K562 (cell line): ENCODE data around the gene MACROH2A2. TPM values are rescaled to one million over a fixed set of nuclear protein-coding genes. Genes with fewer than 3 reads are reported as not detected.

Experiments
- ATAC-seq: fragments of 200-7000 bp; cut with Tn5 transposase; 3 replicates; pipeline ENCODE4 v1.9.1; 2020; ENCODE audit warnings: moderate library complexity
- BruUV-seq: library from RNA; stranded (reverse); fragments of 400-500 nt; replicated peaks from 2 replicates; lab custom pipeline; 2021; lab: Mats Ljungman, UMichigan
- CTCF ChIA-PET: fragments of 300-600 bp; formaldehyde crosslinking; extraction: SDS; loops from one replicate; lab custom pipeline; 2021; ENCODE audit warnings: low intra/inter-chr PET ratio; lab: Yijun Ruan, JAX
- POLR2A ChIA-PET: fragments of 300-600, 350-650 bp; sonication (Branson Sonifier 250); formaldehyde crosslinking; extraction: SDS; loops from one replicate; lab custom pipeline; 2021; ENCODE audit warnings: antibody characterized with exemption, inconsistent platforms; lab: Yijun Ruan, JAX
- DNase-seq, 4 experiments: peaks; one replicate each; pipeline versions ENCODE4 v3.0.0 to v3.0.0-alpha.2; 2011 to 2018; ENCODE audit warnings: low spot score in 3 of 4, mixed read lengths in 3 of 4; ENCODE audit errors: extremely low read depth in 1 of 4
- FAIRE-seq: peaks from 2 replicates; lab custom pipeline; 2011; peaks lifted over from hg19 to GRCh38; lab: Jason Lieb, UNC
- H2AFZ ChIP-seq: 2 replicates; pipeline ENCODE4 v1.6.0; 2011; ENCODE audit warnings: low read depth, low read length, control low read depth, inconsistent platforms
- H3K27ac ChIP-seq: fragments of 200-600 bp; 3 replicates; pipeline ENCODE4 v1.8.0; 2011; ENCODE audit warnings: low read depth, mild to moderate bottlenecking, control low read depth, inconsistent platforms, low read length, moderate library complexity, mixed read lengths; ENCODE audit errors: extremely low read depth
- H3K27me3 ChIP-seq, 2 experiments: fragments of 300-600 bp in 1 of 2; 2 replicates in 1 of 2; 3 replicates in 1 of 2; pipeline versions ENCODE4 v1.6.0 to v1.8.0; 2011; ENCODE audit warnings: inconsistent platforms in 2 of 2, low read length in 2 of 2, mild to moderate bottlenecking in 1 of 2, mixed read lengths in 1 of 2, moderate library complexity in 1 of 2; ENCODE audit not compliant: control insufficient read depth in 2 of 2, insufficient read depth in 2 of 2
- H3K36me3 ChIP-seq: fragments of 300-600 bp; 3 replicates; pipeline ENCODE4 v1.8.0; 2011; ENCODE audit warnings: mild to moderate bottlenecking, low read length, inconsistent platforms; ENCODE audit not compliant: control insufficient read depth, insufficient read depth
- H3K4me1 ChIP-seq, 2 experiments: fragments of 200-600 bp in 1 of 2; replicated peaks in 1 of 2; 2 replicates in 1 of 2; 3 replicates in 1 of 2; pipeline versions ENCODE4 v1.5.1 to v1.8.0; 2011; ENCODE audit warnings: inconsistent platforms in 2 of 2, low read length in 2 of 2, mild to moderate bottlenecking in 1 of 2, mixed read lengths in 1 of 2, moderate library complexity in 1 of 2; ENCODE audit not compliant: control insufficient read depth in 2 of 2, insufficient read depth in 2 of 2
- H3K4me2 ChIP-seq: 2 replicates; pipeline ENCODE4 v1.6.1; 2011; ENCODE audit warnings: low read length, control low read depth, inconsistent platforms, mixed read lengths; ENCODE audit not compliant: insufficient read depth
- H3K4me3 ChIP-seq: fragments of 200-600 bp; sonication (generic), shearing (Covaris generic); 2 replicates; pipeline ENCODE4 v1.5.1; 2016; ENCODE audit warnings: control low read depth, inconsistent platforms
- H3K79me2 ChIP-seq: fragments of 200-600 bp; 3 replicates; pipeline ENCODE4 v1.8.0; 2011; ENCODE audit warnings: low read length, inconsistent platforms; ENCODE audit not compliant: control insufficient read depth, insufficient read depth
- H3K9ac ChIP-seq, 2 experiments: 2 replicates each; pipeline versions ENCODE4 v1.6.0 to v1.6.1; 2011; ENCODE audit warnings: low read depth in 2 of 2, low read length in 2 of 2, control low read depth in 1 of 2, inconsistent platforms in 1 of 2, mild to moderate bottlenecking in 1 of 2, mixed read lengths in 1 of 2; ENCODE audit not compliant: insufficient read depth in 1 of 2
- H3K9me1 ChIP-seq: one replicate; pipeline ENCODE4 v1.6.0; 2011; ENCODE audit warnings: inconsistent platforms, mild to moderate bottlenecking, low read length, moderate library complexity; ENCODE audit not compliant: control insufficient read depth, insufficient read depth
- H3K9me3 ChIP-seq: replicated peaks from 2 replicates; pipeline ENCODE4 v1.5.1; 2011; ENCODE audit warnings: low read depth, low read length, inconsistent platforms; ENCODE audit not compliant: control insufficient read depth, insufficient read depth
- H4K20me1 ChIP-seq: replicated peaks from 2 replicates; pipeline ENCODE4 v1.6.1; 2011; ENCODE audit warnings: low read length, inconsistent platforms, mixed read lengths; ENCODE audit not compliant: control insufficient read depth, insufficient read depth
- ATF6 ChIP-seq: sonication (generic); formaldehyde crosslinking; IDR thresholded peaks from 2 replicates; pipeline ENCODE4 v1.4.0; 2020; ENCODE audit warnings: mild to moderate bottlenecking, missing genetic modification reagents
- CC2D1A ChIP-seq: fragments of 450-650 bp; IDR thresholded peaks from 2 replicates; pipeline ENCODE4 v1.6.1; 2017; ENCODE audit warnings: mild to moderate bottlenecking
- CCAR2 ChIP-seq: fragments of 200-400 bp; formaldehyde crosslinking; IDR thresholded peaks from 2 replicates; pipeline ENCODE4 v1.6.1; 2017; ENCODE audit warnings: mild to moderate bottlenecking, low read depth, low read length
- KHSRP ChIP-seq: fragments of 450-650 bp; IDR thresholded peaks from 2 replicates; pipeline ENCODE4 v1.6.1; 2017
- SMAD1 ChIP-seq: fragments of 150-350 bp; IDR thresholded peaks from 2 replicates; pipeline ENCODE4 v1.6.1; 2014; ENCODE audit warnings: low read length, low read depth; ENCODE audit not compliant: partially characterized antibody
- TEAD4 ChIP-seq, 2 experiments: sonication (generic) in 1 of 2; formaldehyde crosslinking in 1 of 2; IDR thresholded peaks; 2 replicates each; pipeline versions ENCODE4 v1.6.1 to v1.8.0; 2012 to 2022; ENCODE audit warnings: borderline replicate concordance in 1 of 2, inconsistent platforms in 1 of 2, low read length in 1 of 2, mild to moderate bottlenecking in 1 of 2, missing genetic modification reagents in 1 of 2
- TFAP4 ChIP-seq: sonication (generic); formaldehyde crosslinking; IDR thresholded peaks from 2 replicates; pipeline ENCODE4 v1.8.0; 2022; ENCODE audit warnings: missing genetic modification reagents, mild to moderate bottlenecking, moderate library complexity, borderline replicate concordance
- WHSC1 ChIP-seq: IDR thresholded peaks from one replicate; pipeline ENCODE4 v1.6.1; 2012; ENCODE audit warnings: low read length, control low read depth, inconsistent platforms
- ZC3H8 ChIP-seq: fragments of 450-650 bp; IDR thresholded peaks from 2 replicates; pipeline ENCODE4 v1.6.1; 2017
- ZNF146 ChIP-seq: IDR thresholded peaks from one replicate; pipeline ENCODE4 v1.6.1; 2018; ENCODE audit warnings: missing compliant biosample characterization; ENCODE audit not compliant: unreplicated experiment
- ZNF778 ChIP-seq: fragments of 450-650 bp; formaldehyde crosslinking; IDR thresholded peaks from 2 replicates; pipeline ENCODE4 v1.4.0; 2020; ENCODE audit warnings: mild to moderate bottlenecking, moderate library complexity
- WGBS: fragments of 100-300 bp; shearing (Covaris generic); methylation state at CpG from one replicate; pipeline ENCODE4 v1.1.6; 2016; ENCODE audit warnings: low coverage, mixed read lengths; ENCODE audit not compliant: insufficient coverage; ENCODE audit errors: missing lambda C conversion rate; 5-methylcytosine and 5-hydroxymethylcytosine counted together
- in situ Hi-C: fragments of 300-500 bp; cut with MboI; formaldehyde crosslinking; loops from 4 replicates; pipeline ENCODE4 v1.15.0; 2018; ENCODE audit warnings: inconsistent platforms, mixed read lengths
- intact Hi-C: fragments of 100-400 bp; cut with micrococcal nuclease; formaldehyde crosslinking; loops from 2 replicates; pipeline ENCODE4 v1.14.2; 2022
- polyA plus RNA-seq, 8 experiments: library from polyadenylated mRNA; depleted of rRNA in 4 of 8; stranded (reverse) in 5 of 8; unstranded in 3 of 8; fragments of >200 nt; fragmentation: Nextera tagmentation in 2 of 8; fragmentation: Illumina TruSeq in 1 of 8; extraction: Ambion mirVana in 2 of 8; extraction: Trizol in 1 of 8; gene quantifications; 2 replicates each; pipeline versions ENCODE4 v1.2.1 to v1.2.3, GENCODE V29; 2011 to 2014; ENCODE audit warnings: inconsistent platforms in 1 of 8, missing spikeins in 1 of 8
- total RNA-seq, 7 experiments: library from RNA; depleted of rRNA in 6 of 7; stranded (reverse); fragments of >200 nt in 6 of 7; fragmentation: Illumina TruSeq in 2 of 7; extraction: Trizol in 2 of 7; gene quantifications; 2 replicates each; pipeline versions ENCODE4 v1.2.1 to v1.2.3, GENCODE V29; 2011 to 2021; ENCODE audit warnings: low replicate concordance in 1 of 7

The MACROH2A2 gene
- total and polyA plus RNA-seq, 9 of the 15 experiments (the other 6 are each of a cell fraction or from before 2014, with no cell fraction given): 0.07 TPM; not detected in 8

GRCh38 chr10:70109064-70109729, 56.6 kb downstream of the MACROH2A2 start:
- Histone ChIP-seq H3K4me3 (no peak overlapping the region), H3K36me3 (peaks cover 8% of the 10 kb centered on the region; the same call in 2 of the 3 replicates), H2AFZ (no peak overlapping the region), H3K27me3 (peaks cover 10 to 33% of the 10 kb centered on the region in 2 experiments; a peak in 2 of 5 replicates), H3K4me2 (no peak overlapping the region), H3K4me1 (peaks cover 0 to 4% of the 10 kb centered on the region in 2 experiments; a peak in 2 of 5 replicates), H3K27ac (no peak overlapping the region), H4K20me1 (no peaks in the 10 kb centered on the region), H3K9me3 (no peaks in the 10 kb centered on the region), H3K79me2 (no peaks in the 10 kb centered on the region), H3K9me1 (no peaks in the 10 kb centered on the region), H3K9ac (0 out of 4 replicates have a peak overlapping the region, but pooled peaks of 1 of the 2 experiments have one; percentile 23)
- 45% methylated on average over 18 of the region's 18 CpGs for WGBS
- in situ Hi-C loops: no loop called here
- ChIA-PET CTCF (no interaction called here), POLR2A (interaction anchor here (0.5 to 1.1 kb wide), 5 partner anchors 13 to 143 kb away, joined by 3 read pairs; no protein-coding TSS in a partner anchor)
- TF ChIP-seq TFAP4 (CRISPR knock-in tag) (0 out of 2 replicates have a peak, but pooled peaks have one; percentile 24), SMAD1 (no peak)
- no TSS peak for BruUV-seq
- DNase-seq (no peak), FAIRE-seq (no peak), ATAC-seq (no peak)
- intact Hi-C loops: no loop called here

GRCh38 chr10:70111496-70111895, 58.9 kb downstream of the MACROH2A2 start:
- ATAC-seq: no peak
- Histone ChIP-seq H3K4me2 (no peak overlapping the region), H3K4me3 (no peak overlapping the region), H3K9me1 (peaks cover 2% of the 10 kb centered on the region), H3K4me1 (peaks cover 0 to 7% of the 10 kb centered on the region in 2 experiments; a peak in 1 of 5 replicates), H3K27ac (no peak overlapping the region), H4K20me1 (peaks cover 8% of the 10 kb centered on the region), H3K9me3 (no peaks in the 10 kb centered on the region), H3K79me2 (no peaks in the 10 kb centered on the region), H3K27me3 (peaks cover 10 to 19% of the 10 kb centered on the region in 2 experiments; a peak in 2 of 5 replicates), H3K9ac (no peak overlapping the region), H2AFZ (no peak overlapping the region), H3K36me3 (peaks cover 15% of the 10 kb centered on the region; the same call in 2 of the 3 replicates)
- FAIRE-seq: no peak
- BruUV-seq: no TSS peak
- 67% methylated on average over 22 of the region's 22 CpGs for WGBS
- DNase-seq: no peak
- intact Hi-C loops (no loop called here), in situ Hi-C loops (no loop called here)
- CTCF ChIA-PET: no interaction called here
- POLR2A ChIA-PET: no interaction called here
- TF ChIP-seq ZNF778 (CRISPR knock-in tag) (no peak), CC2D1A (no peak), KHSRP (no peak), ATF6 (CRISPR knock-in tag) (no peak), ZC3H8 (no peak), TEAD4 (IDR thresholded peaks at IDR 0.05; ENCODE audit: low read length) (no peak), TEAD4 (CRISPR knock-in tag; IDR thresholded peaks at IDR 0.05; ENCODE audit: borderline replicate concordance) (no peak), ZNF146 (CRISPR knock-in tag) (no peak), WHSC1 (no peak), CCAR2 (no peak)
